ENCODE measurements around the gene PKP4. TPM values are rescaled to one million over a fixed set of nuclear protein-coding genes. Genes with fewer than 3 reads are reported as not detected.

The PKP4 gene
- total RNA-seq, 1 experiment from 2014 or later = 147 TPM

DNA sequence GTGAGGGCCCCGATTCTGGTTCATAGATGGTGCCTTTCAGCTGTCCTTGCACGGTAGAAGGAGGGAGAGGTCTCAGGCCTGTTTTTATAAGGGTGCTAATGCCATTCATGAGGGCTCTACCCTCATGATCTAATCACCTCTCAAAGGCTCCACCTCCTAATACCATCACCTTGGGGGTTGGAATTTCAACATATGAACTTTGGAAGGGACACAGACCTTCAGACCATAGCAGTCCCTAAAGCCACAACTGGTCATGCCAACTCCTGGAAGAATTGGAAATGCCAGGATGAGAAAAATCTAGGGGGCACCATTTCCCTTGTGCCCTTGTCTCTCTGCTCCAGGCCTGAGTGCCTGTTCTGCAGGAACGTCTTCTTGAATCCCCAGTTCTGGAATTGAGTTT lies 213.5 kb downstream of the PKP4 start:
- BruUV-seq (replicated peaks) = no TSS peak
- Histone ChIP-seq H3K9me3 (no peaks in the 10 kb centered on the region), H3K36me3 (ENCODE audit: control insufficient read depth, insufficient read depth, low read length) (peaks cover 4% of the 10 kb centered on the region), H3K27me3 (replicated peaks; ENCODE audit: control insufficient read depth, insufficient read depth, low read length) (no peaks in the 10 kb centered on the region), H3K4me1 (no peaks in the 10 kb centered on the region), H3K4me3 (ENCODE audit: low read depth, low read length) (no peak overlapping the region)
- Mint-ChIP-seq H3K9me3 (ENCODE audit: unreplicated experiment) (no peaks in the 10 kb centered on the region), H3K4me3 (ENCODE audit: unreplicated experiment) (no peak overlapping the region), H3K36me3 (ENCODE audit: insufficient read depth, unreplicated experiment) (peaks cover 68% of the 10 kb centered on the region), H3K27ac (ENCODE audit: unreplicated experiment) (no peak overlapping the region), H3K4me1 (ENCODE audit: low read depth, unreplicated experiment) (no peaks in the 10 kb centered on the region), H3K27me3 (ENCODE audit: insufficient read depth, unreplicated experiment) (no peaks in the 10 kb centered on the region)
- POLR2A ChIA-PET = no interaction called here
- no peak for DNase-seq
- no peak for TF ChIP-seq CTCF (IDR thresholded peaks at IDR 0.05; ENCODE audit: insufficient read depth in 1 of 2, low read depth in 1 of 2, low read length in 1 of 2, severe bottlenecking in 1 of 2, unreplicated experiment in 1 of 2)
- intact Hi-C loops (cut with micrococcal nuclease; ENCODE audit: unreplicated experiment) = no loop called here
- CTCF ChIA-PET = no interaction called here

DNA sequence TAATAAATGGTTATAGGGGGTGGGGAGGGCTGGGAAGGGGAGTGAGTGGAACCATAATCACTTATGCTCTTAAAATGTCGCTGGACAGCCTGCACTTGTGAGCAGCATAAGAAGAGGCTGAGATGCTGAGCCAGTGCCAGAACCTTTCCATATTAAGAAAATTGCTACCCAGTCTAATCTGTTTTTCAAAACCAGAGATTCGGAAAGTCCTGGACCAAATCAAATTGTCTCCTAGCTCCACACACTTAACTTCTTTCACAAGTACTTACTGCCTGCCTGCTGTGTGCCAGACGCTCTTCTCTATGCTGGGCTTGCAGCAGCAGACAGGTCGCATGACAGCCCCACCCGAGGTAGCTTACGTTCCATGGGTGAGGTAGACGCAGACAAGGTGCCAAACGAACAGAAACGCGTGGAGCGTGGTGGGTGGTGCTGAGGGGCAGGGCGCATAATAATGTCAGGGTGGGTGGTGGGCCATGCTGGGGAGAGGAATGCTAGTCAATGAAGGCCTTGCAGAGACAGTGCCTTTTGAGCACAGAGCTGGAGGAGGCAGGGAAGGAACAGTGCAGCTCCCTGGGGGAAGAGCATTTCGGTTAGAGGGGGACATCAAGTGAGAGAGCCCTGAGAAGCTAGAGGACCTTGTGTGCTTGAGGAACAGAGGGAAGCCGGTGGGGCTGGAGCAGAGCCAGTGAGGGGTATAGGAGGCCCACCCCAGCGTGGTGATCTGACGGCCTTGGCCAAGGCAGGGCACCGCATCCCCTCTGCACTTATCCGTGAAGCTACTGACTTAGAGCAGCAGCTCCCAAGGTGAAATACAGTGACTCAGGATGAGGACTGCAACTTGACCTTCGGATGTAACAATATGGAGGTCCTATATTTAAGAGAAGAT lies 214.9 kb downstream of the PKP4 start:
- no TSS peak for BruUV-seq (replicated peaks)
- no peak for DNase-seq
- no peak for TF ChIP-seq CTCF (IDR thresholded peaks at IDR 0.05; ENCODE audit: insufficient read depth in 1 of 2, low read depth in 1 of 2, low read length in 1 of 2, severe bottlenecking in 1 of 2, unreplicated experiment in 1 of 2)
- Mint-ChIP-seq H3K9me3 (ENCODE audit: unreplicated experiment) (no peaks in the 10 kb centered on the region), H3K4me3 (ENCODE audit: unreplicated experiment) (no peak overlapping the region), H3K27me3 (ENCODE audit: insufficient read depth, unreplicated experiment) (no peaks in the 10 kb centered on the region), H3K4me1 (ENCODE audit: low read depth, unreplicated experiment) (no peaks in the 10 kb centered on the region), H3K36me3 (ENCODE audit: insufficient read depth, unreplicated experiment) (peaks cover 72% of the 10 kb centered on the region), H3K27ac (ENCODE audit: unreplicated experiment) (no peak overlapping the region)
- H3K4me1 ChIP-seq = no peaks in the 10 kb centered on the region
- intact Hi-C loops (cut with micrococcal nuclease; ENCODE audit: unreplicated experiment) = loop anchor here (2.0 kb wide), 1 partner anchor 73 kb away; no protein-coding TSS in a partner anchor
- POLR2A ChIA-PET = no interaction called here
- H3K9me3 ChIP-seq = no peaks in the 10 kb centered on the region
- no peak overlapping the region for H3K4me3 ChIP-seq (ENCODE audit: low read depth, low read length)
- no peaks in the 10 kb centered on the region for H3K27me3 ChIP-seq (replicated peaks; ENCODE audit: control insufficient read depth, insufficient read depth, low read length)
- CTCF ChIA-PET = interaction anchor here (0.6 to 1.9 kb wide), 2 partner anchors 74 to 650 kb away, joined by 3 to 6 read pairs; no protein-coding TSS in a partner anchor
- H3K36me3 ChIP-seq (ENCODE audit: control insufficient read depth, insufficient read depth, low read length) = peaks cover 4% of the 10 kb centered on the region

- Mint-ChIP-seq H3K27me3 (ENCODE audit: insufficient read depth, unreplicated experiment) (no peaks in the 10 kb centered on the region), H3K27ac (ENCODE audit: unreplicated experiment) (no peak overlapping the region), H3K9me3 (ENCODE audit: unreplicated experiment) (no peaks in the 10 kb centered on the region), H3K36me3 (ENCODE audit: insufficient read depth, unreplicated experiment) (peaks cover 50% of the 10 kb centered on the region), H3K4me1 (ENCODE audit: low read depth, unreplicated experiment) (no peaks in the 10 kb centered on the region), H3K4me3 (ENCODE audit: unreplicated experiment) (no peak overlapping the region)
- Histone ChIP-seq H3K27me3 (replicated peaks; ENCODE audit: control insufficient read depth, insufficient read depth, low read length) (no peaks in the 10 kb centered on the region), H3K4me1 (no peaks in the 10 kb centered on the region), H3K4me3 (ENCODE audit: low read depth, low read length) (no peak overlapping the region), H3K36me3 (ENCODE audit: control insufficient read depth, insufficient read depth, low read length) (peaks cover 4% of the 10 kb centered on the region), H3K9me3 (no peaks in the 10 kb centered on the region)
- intact Hi-C loops (cut with micrococcal nuclease; ENCODE audit: unreplicated experiment) = no loop called here
- no peak for DNase-seq
- CTCF ChIA-PET = no interaction called here
- TF ChIP-seq CTCF (IDR thresholded peaks at IDR 0.05; ENCODE audit: insufficient read depth in 1 of 2, low read depth in 1 of 2, low read length in 1 of 2, severe bottlenecking in 1 of 2, unreplicated experiment in 1 of 2) = no peak
- BruUV-seq (replicated peaks) = no TSS peak
- POLR2A ChIA-PET = no interaction called here
Observed at GRCh38 chr2:158676295-158676694, 219.5 kb downstream of the PKP4 start.
